Mesenchymal stem cell (in vitro differentiated cells and primary cell): ENCODE data around the gene BIRC6.

Experiments used
- DNase-seq: peaks from one replicate; pipeline ENCODE4 v3.0.0-alpha.2; 2013
- H2AFZ ChIP-seq: one replicate; pipeline ENCODE4 v1.6.1; 2013; ENCODE audit warnings: low read depth, mild to moderate bottlenecking, control low read depth, inconsistent platforms, low read length, moderate library complexity
- H2AK5ac ChIP-seq: 2 replicates; pipeline ENCODE4 v1.6.1; 2013; ENCODE audit warnings: low read length, moderate library complexity, mild to moderate bottlenecking, inconsistent platforms; ENCODE audit not compliant: severe bottlenecking
- H2BK120ac ChIP-seq: one replicate; pipeline ENCODE4 v1.6.1; 2013; ENCODE audit warnings: low read depth, mild to moderate bottlenecking, inconsistent platforms, low read length, moderate library complexity
- H2BK12ac ChIP-seq, 2 experiments: one replicate each; pipeline ENCODE4 v1.6.1; 2013; ENCODE audit warnings: inconsistent platforms in 2 of 2, low read length in 2 of 2, mild to moderate bottlenecking in 2 of 2, moderate library complexity in 2 of 2, control low read depth in 1 of 2
- H2BK15ac ChIP-seq: one replicate; pipeline ENCODE4 v1.6.1; 2013; ENCODE audit warnings: mild to moderate bottlenecking, low read depth, inconsistent platforms; ENCODE audit not compliant: poor library complexity, severe bottlenecking
- H2BK5ac ChIP-seq: 2 replicates; pipeline ENCODE4 v1.6.1; 2013; ENCODE audit warnings: low read depth, mild to moderate bottlenecking, low read length, control low read depth, inconsistent platforms; ENCODE audit not compliant: poor library complexity, severe bottlenecking
- H3K14ac ChIP-seq, 2 experiments: one replicate each; pipeline ENCODE4 v1.6.1; 2013; ENCODE audit warnings: inconsistent platforms in 2 of 2, low read length in 2 of 2, control low read depth in 1 of 2, mild to moderate bottlenecking in 1 of 2, moderate library complexity in 1 of 2
- H3K18ac ChIP-seq, 2 experiments: one replicate each; pipeline ENCODE4 v1.6.1; 2013; ENCODE audit warnings: inconsistent platforms in 2 of 2, low read length in 2 of 2, control low read depth in 1 of 2, low read depth in 1 of 2, mild to moderate bottlenecking in 1 of 2
- H3K23ac ChIP-seq, 2 experiments: one replicate each; pipeline ENCODE4 v1.6.1; 2013; ENCODE audit warnings: inconsistent platforms in 2 of 2, low read length in 2 of 2, mild to moderate bottlenecking in 2 of 2, moderate library complexity in 2 of 2, control low read depth in 1 of 2
- H3K27ac ChIP-seq: 2 replicates; pipeline ENCODE4 v1.5.1; 2013; ENCODE audit warnings: mild to moderate bottlenecking, moderate library complexity, low read length, control low read depth, inconsistent platforms; ENCODE audit not compliant: poor library complexity, severe bottlenecking
- H3K27me3 ChIP-seq, 2 experiments: 2 replicates each; pipeline versions ENCODE4 v1.6.1 to v1.7.0; 2013; ENCODE audit warnings: low read length in 2 of 2, mild to moderate bottlenecking in 2 of 2, moderate library complexity in 2 of 2, control low read depth in 1 of 2, inconsistent platforms in 1 of 2; ENCODE audit not compliant: control insufficient read depth in 1 of 2, insufficient read depth in 1 of 2
- H3K36me3 ChIP-seq, 2 experiments: 2 replicates each; pipeline versions ENCODE4 v1.6.1 to v1.7.0; 2013; ENCODE audit warnings: low read length in 2 of 2, control low read depth in 1 of 2, inconsistent platforms in 1 of 2, low read depth in 1 of 2, mild to moderate bottlenecking in 1 of 2; ENCODE audit not compliant: insufficient read depth in 2 of 2, control insufficient read depth in 1 of 2
- H3K4ac ChIP-seq, 2 experiments: one replicate each; pipeline ENCODE4 v1.6.1; 2013; ENCODE audit warnings: inconsistent platforms in 2 of 2, low read length in 2 of 2, mild to moderate bottlenecking in 2 of 2, moderate library complexity in 2 of 2, control low read depth in 1 of 2, low read depth in 1 of 2
- H3K4me1 ChIP-seq: 2 replicates; pipeline ENCODE4 v1.6.1; 2013; ENCODE audit warnings: low read depth, low read length, control low read depth; ENCODE audit not compliant: control insufficient read depth, insufficient read depth
- H3K4me2 ChIP-seq: 2 replicates; pipeline ENCODE4 v1.6.1; 2013; ENCODE audit warnings: low read length, mild to moderate bottlenecking, inconsistent platforms; ENCODE audit not compliant: poor library complexity, severe bottlenecking
- H3K4me3 ChIP-seq, 2 experiments: 2 replicates each; pipeline versions ENCODE4 v1.5.1 to v1.7.0; 2013; ENCODE audit warnings: low read length in 2 of 2, mild to moderate bottlenecking in 2 of 2, control low read depth in 1 of 2, low read depth in 1 of 2; ENCODE audit not compliant: insufficient read depth in 1 of 2
- H3K79me1 ChIP-seq: replicated peaks from 2 replicates; pipeline ENCODE4 v1.6.1; 2013; ENCODE audit warnings: mild to moderate bottlenecking, control low read depth, low read length, inconsistent platforms; ENCODE audit not compliant: poor library complexity, severe bottlenecking
- H3K9ac ChIP-seq: 2 replicates; pipeline ENCODE4 v1.7.0; 2013; ENCODE audit warnings: mild to moderate bottlenecking, low read length, moderate library complexity
- H3K9me3 ChIP-seq: 2 replicates; pipeline ENCODE4 v1.7.0; 2013; ENCODE audit warnings: mild to moderate bottlenecking, low read length; ENCODE audit not compliant: control insufficient read depth
- H4K8ac ChIP-seq: one replicate; pipeline ENCODE4 v1.6.1; 2013; ENCODE audit warnings: inconsistent platforms, mild to moderate bottlenecking, low read length, moderate library complexity
- H4K91ac ChIP-seq: one replicate; pipeline ENCODE4 v1.6.1; 2013; ENCODE audit warnings: mild to moderate bottlenecking, low read length, inconsistent platforms
- WGBS: methylation state at CpG from one replicate; pipeline ENCODE4 v1.1.7; 2013; ENCODE audit warnings: mixed read lengths; 5-methylcytosine and 5-hydroxymethylcytosine counted together

The BIRC6 gene

DNA sequence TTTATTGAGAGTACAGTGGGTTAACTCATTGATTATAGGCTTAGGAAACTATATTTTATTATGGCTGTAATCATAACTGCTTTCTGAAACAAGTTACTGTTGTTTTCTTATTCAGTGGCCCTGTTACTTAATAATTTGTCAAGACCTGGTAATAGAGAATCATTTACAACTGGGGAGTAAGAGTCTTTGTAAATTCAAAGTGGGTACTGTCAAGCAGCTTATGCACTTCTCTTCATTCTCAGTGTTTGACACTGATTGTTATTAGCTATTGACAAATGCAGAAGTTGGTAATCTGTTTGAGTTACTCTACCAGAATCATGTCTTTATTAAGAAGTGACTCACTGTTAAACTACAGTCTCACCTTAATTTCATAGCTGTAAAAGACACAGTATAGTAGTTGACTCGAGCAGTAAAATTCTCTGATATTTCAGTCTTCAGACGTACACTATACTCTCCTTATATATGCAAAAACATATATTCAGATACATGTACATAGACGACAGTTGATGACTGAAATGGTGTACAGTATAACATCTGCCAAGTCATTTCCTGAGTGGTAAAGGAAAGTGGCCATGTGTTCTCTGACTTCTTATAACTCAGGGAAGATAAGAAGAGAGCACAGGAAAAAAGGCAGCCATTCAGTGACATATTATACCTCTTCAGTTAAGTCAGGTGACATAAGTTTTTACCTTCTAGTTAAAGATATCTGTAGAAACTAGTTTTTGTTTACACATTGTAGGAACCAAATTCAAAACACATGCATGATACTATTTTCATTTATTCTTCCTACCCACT lies 235.0 kb downstream of the BIRC6 start:
- H3K18ac ChIP-seq: no peak overlapping the region
- H3K4me3 ChIP-seq: no peak overlapping the region
- no peak overlapping the region for H2AFZ ChIP-seq
- no peak overlapping the region for H3K4me2 ChIP-seq
- DNase-seq: peak; percentile 59
- no peak overlapping the region for H3K14ac ChIP-seq
- no peak overlapping the region for H2BK5ac ChIP-seq
- H3K4me1 ChIP-seq: no peaks in the 10 kb centered on the region
- no peak overlapping the region for H2AK5ac ChIP-seq
- no peak overlapping the region for H4K91ac ChIP-seq
- no peak overlapping the region for H3K4ac ChIP-seq
- peaks cover 3 to 44% of the 10 kb centered on the region in 2 experiments for H3K36me3 ChIP-seq
- H3K27ac ChIP-seq: no peak overlapping the region
- H2BK12ac ChIP-seq: no peak overlapping the region
- no peak overlapping the region for H3K23ac ChIP-seq
- no peak overlapping the region for H3K9ac ChIP-seq
- H4K8ac ChIP-seq: no peak overlapping the region
- no peak overlapping the region for H2BK120ac ChIP-seq
- H3K79me1 ChIP-seq: peaks cover 14% of the 10 kb centered on the region
- H3K9me3 ChIP-seq: no peaks in the 10 kb centered on the region
- WGBS: 67% methylated on average over 2 of the region's 3 CpGs
- no peak overlapping the region for H2BK15ac ChIP-seq
- H3K27me3 ChIP-seq: no peaks in the 10 kb centered on the region

DNA sequence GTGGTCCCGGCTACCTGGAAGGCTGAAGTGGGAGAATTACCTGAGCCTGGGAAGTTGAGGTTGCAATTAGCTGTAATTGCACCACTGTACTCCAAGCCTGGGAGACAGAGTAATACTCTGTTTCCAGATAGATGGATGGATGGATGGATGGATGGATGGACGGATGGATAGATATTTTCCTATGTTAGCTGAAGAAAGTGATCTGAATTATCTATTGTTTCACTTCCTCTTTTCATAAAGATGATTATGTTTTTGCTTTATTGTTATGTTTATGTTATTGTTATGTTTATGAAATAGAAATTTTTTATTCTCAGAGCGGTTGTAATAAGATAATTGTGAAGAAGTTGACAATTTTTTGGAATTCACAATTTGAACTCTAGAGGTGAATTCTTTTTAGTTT lies 237.8 kb downstream of the BIRC6 start:
- Histone ChIP-seq H3K27me3 (no peaks in the 10 kb centered on the region), H3K4me2 (no peak overlapping the region), H4K8ac (no peak overlapping the region), H3K79me1 (peaks cover 14% of the 10 kb centered on the region), H3K18ac (peak overlapping the region in 1 of 2 experiments; percentile 21), H3K23ac (no peak overlapping the region), H3K36me3 (peaks cover 8 to 65% of the 10 kb centered on the region in 2 experiments), H3K14ac (no peak overlapping the region), H2BK5ac (no peak overlapping the region), H2BK12ac (no peak overlapping the region), H2AFZ (no peak overlapping the region), H3K4me3 (no peak overlapping the region), H3K4ac (no peak overlapping the region), H3K9me3 (no peaks in the 10 kb centered on the region), H3K4me1 (no peaks in the 10 kb centered on the region), H2AK5ac (no peak overlapping the region), H3K9ac (no peak overlapping the region), H3K27ac (no peak overlapping the region), H2BK15ac (no peak overlapping the region), H4K91ac (no peak overlapping the region), H2BK120ac (no peak overlapping the region)
- 98% methylated on average over 2 of the region's 3 CpGs for WGBS
- no peak for DNase-seq

DNA sequence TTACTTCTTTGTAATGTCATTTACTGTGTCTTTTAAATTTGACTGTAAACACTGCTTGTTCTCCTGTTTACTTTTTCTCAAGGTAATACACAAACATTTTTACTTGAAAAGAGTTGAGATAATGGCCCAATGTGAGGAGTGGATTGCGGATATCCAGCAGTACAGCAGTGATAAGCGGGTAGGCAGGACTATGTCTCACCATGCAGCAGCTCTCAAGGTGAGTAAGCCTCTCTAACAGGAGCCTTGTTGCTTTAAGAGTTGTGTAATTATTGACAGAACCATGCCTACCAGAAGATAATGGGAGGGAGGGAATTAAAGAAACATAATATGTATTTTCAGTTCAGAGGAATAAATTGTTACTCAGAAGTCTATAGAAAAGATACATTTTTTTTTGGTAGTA lies 254.5 kb downstream of the BIRC6 start:
- Histone ChIP-seq H3K4me3 (no peak overlapping the region), H2BK12ac (no peak overlapping the region), H2BK5ac (peak overlapping the region; percentile 79), H4K91ac (no peak overlapping the region), H3K4ac (no peak overlapping the region), H3K4me1 (peaks cover 1% of the 10 kb centered on the region), H3K36me3 (peaks cover 27 to 93% of the 10 kb centered on the region in 2 experiments), H3K18ac (no peak overlapping the region), H3K4me2 (no peak overlapping the region), H3K14ac (no peak overlapping the region), H3K27me3 (no peaks in the 10 kb centered on the region), H4K8ac (no peak overlapping the region), H3K27ac (no peak overlapping the region), H3K9me3 (no peaks in the 10 kb centered on the region), H3K23ac (no peak overlapping the region), H3K9ac (no peak overlapping the region), H3K79me1 (peaks cover 15% of the 10 kb centered on the region), H2AFZ (no peak overlapping the region), H2BK120ac (no peak overlapping the region), H2AK5ac (no peak overlapping the region), H2BK15ac (no peak overlapping the region)
- 100% methylated on average over 2 of the region's 2 CpGs for WGBS
- DNase-seq: no peak

DNA sequence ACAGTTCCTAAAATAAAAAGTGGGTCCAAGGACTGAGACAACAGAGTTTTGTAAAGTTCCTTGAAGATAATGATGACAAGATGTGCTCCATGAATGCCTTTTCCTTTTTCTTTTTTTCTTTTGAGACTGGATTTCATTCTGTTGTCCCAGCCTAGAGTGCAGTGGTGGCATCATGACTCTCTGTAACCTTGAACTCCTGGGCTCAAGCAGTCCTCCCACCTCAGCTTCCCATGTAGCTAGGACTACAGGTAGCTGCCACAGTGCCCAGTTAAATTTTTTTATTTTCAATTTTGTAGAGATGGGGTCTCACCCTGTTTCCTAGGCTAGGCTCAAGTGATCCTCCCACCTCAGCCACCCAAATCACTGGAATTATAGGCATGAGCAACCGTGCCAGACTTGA lies 254.9 kb downstream of the BIRC6 start:
- H3K79me1 ChIP-seq: peaks cover 15% of the 10 kb centered on the region
- H3K9me3 ChIP-seq: no peaks in the 10 kb centered on the region
- no peak overlapping the region for H3K27ac ChIP-seq
- no peak overlapping the region for H2AK5ac ChIP-seq
- H4K91ac ChIP-seq: no peak overlapping the region
- H3K9ac ChIP-seq: no peak overlapping the region
- H2BK15ac ChIP-seq: no peak overlapping the region
- no peak overlapping the region for H3K4me3 ChIP-seq
- H2BK120ac ChIP-seq: no peak overlapping the region
- H3K4ac ChIP-seq: no peak overlapping the region
- no peak overlapping the region for H2AFZ ChIP-seq
- H3K23ac ChIP-seq: no peak overlapping the region
- H3K18ac ChIP-seq: no peak overlapping the region
- H4K8ac ChIP-seq: no peak overlapping the region
- DNase-seq: no peak
- H3K4me1 ChIP-seq: peaks cover 1% of the 10 kb centered on the region
- no peak overlapping the region for H3K4me2 ChIP-seq
- peaks cover 29 to 94% of the 10 kb centered on the region in 2 experiments for H3K36me3 ChIP-seq
- H2BK5ac ChIP-seq: no peak overlapping the region
- no peak overlapping the region for H3K14ac ChIP-seq
- no CpG with 5 or more reads among the region's 1 CpG for WGBS
- H3K27me3 ChIP-seq: no peaks in the 10 kb centered on the region
- no peak overlapping the region for H2BK12ac ChIP-seq
